GM20000 (cell line): ENCODE measurements around the gene FOXP1.

Experiments used
- DNase-seq: peaks from one replicate; pipeline ENCODE4 v3.0.0; 2012; ENCODE audit warnings: low spot score
- CTCF ChIP-seq: IDR thresholded peaks from 2 replicates; pipeline ENCODE4 v1.5.1; 2012; ENCODE audit warnings: mild to moderate bottlenecking, control low read depth; ENCODE audit errors: extremely low read depth, missing control alignments

The FOXP1 gene

DNA sequence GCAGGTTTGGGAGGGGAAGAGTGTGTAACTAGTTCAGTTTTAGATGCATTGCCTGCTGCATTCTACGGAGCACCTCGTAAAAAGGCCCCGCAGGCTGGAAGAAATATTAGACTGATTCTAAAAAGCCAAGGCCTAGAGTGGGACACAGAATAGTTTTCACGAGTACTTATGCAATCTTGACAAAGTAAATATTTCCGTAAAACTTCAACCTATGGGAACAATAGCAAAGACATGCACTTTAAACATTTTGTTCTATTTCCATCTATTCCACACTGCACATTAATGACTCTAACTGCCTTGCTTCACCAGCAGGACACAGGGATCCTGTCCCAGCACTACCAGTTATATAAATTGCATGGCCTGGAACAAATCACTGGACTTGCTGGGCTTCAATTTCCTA is 260.0 kb downstream of the FOXP1 start:
- TF ChIP-seq CTCF = no peak
- no peak for DNase-seq

- no peak for TF ChIP-seq CTCF
- DNase-seq = no peak
Observed at GRCh38 chr3:71322154-71322553, 261.4 kb downstream of the FOXP1 start.

DNA sequence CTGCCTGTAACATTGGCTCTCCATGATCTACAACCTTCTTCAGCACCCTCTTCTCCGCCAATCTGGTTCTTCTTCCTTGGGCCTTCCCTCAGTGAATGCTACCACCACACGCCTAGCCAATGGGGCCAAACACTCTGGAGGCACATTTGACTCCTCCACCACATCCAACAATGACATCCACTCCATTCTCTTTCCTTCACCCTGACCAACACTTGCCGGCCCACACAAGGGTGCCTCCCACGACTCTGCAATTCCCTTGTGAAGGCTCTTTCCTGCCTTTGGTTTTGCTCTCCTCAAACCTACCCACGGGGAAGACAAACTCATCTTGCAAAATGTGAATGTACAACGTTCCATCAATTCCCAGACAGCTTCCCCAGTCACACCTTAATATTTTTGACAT is 263.8 kb downstream of the FOXP1 start:
- no peak for DNase-seq
- no peak for TF ChIP-seq CTCF

- no peak for DNase-seq
Observed at GRCh38 chr3:71318458-71318827, 265.1 kb downstream of the FOXP1 start.

DNA sequence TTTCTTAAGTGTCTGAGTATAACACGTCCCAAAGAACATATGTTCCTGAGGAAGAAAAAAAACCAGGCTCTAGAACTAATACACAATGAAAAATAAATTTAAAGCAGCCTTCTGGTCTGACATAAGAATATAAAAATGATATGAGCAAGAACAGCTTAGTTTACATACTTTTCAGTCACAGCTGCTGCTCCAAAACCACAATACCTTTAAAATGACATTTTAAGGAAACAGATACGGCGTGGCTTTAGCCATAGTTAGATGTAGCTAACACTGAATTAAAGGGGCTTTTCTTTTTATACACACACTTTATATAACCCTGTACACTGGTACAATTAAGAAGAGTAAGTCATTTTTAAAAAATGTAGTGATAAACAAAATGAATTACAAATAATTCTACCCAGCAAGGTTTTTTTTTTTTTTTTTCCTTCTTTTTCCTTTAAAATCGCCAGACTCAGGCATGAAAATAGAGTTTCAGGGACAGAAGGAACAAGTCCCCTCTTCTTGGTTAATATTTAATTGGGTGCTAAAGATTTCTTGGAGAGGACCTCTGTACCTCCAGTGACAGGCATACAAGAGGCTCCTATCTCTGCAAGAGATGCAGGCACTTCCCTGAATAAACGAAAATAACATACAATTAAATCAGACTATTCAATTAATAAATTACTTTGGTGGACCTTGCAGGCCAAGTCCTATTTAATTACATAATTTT is 265.6 kb downstream of the FOXP1 start:
- no peak for TF ChIP-seq CTCF
- no peak for DNase-seq

More at GRCh38 chr3:71318458-71318827, 265.1 kb downstream of the FOXP1 start:
- TF ChIP-seq CTCF = no peak

DNA sequence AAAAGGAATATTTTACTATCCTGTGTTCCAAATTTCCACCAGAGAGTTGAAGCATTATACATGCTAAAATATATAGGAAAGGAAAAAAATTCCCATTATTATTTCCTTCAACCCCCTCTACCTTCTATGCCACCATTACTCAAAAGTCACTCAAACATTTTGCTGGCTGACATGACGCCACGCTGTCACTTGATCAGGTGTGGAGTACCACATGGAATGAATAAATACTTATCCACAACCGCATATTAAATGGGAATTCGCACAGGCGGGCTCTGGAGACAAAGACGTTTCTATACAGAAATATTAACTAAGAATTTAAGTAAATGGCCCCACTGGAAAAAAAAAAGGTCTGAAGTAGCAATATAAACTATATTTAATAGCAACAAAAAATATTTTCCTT is 266.4 kb downstream of the FOXP1 start:
- DNase-seq = no peak
- no peak for TF ChIP-seq CTCF

DNA sequence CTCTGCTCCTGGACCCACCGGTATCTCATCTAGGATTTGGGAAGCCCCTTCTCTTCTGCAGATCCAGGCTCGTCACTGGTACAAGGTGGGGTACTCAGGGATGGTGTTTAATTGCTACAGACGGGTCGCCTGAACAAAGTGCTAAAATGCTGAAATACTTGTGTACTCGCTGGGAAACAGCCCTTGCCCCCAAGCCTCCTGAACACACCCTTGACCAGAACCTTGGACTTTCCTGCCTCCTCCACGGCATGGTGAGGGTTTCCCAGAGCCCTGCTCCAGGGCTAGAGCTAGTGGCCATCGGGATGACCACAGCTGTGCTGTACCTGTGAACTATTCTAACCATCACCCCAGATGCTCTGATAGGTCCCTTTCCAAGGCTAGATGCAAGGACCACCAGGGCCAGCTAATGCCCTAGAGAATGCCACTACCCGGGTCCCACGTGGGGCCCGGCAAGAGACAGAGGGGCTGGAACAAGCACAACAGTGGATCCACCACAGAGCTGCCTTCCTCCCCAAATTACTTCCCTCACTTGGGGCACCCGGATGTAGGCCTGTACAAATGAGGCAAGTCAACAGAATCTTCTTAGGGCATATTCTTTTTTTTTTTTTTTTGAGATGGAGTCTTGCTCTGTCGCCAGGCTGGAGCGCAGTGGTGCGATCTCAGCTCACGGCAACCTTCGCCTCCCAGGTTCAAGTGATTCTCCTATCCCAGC is 267.3 kb downstream of the FOXP1 start:
- DNase-seq = no peak
- TF ChIP-seq CTCF = no peak
